Hematopoietic multipotent progenitor cell treated with erythropoietin and hydrocortisone succinate and interleukin-3 and kit ligand, for 6 days (in vitro differentiated cells): Measurements from ENCODE around the gene PDCD1LG2.
A peak's percentile ranks its signal among the peaks of the same experiment; 100 is the strongest.
"Not testable (repeated sequence)": the region's sequence is repeated elsewhere in the genome, so short reads cannot be mapped to it uniquely, and the experiment has no call there.

Experiments
- DNase-seq: peaks from one replicate; pipeline ENCODE4 v3.0.0-alpha.2; 2015

The PDCD1LG2 gene

DNA sequence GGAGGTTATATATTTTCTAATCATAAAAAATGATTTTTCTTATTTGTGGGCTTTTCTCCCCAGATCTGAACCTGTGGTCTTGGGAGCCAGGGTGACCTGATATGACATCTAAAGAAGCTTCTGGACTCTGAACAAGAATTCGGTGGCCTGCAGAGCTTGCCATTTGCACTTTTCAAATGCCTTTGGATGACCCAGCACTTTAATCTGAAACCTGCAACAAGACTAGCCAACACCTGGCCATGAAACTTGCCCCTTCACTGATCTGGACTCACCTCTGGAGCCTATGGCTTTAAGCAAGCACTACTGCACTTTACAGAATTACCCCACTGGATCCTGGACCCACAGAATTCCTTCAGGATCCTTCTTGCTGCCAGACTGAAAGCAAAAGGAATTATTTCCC, 59.6 kb downstream of the PDCD1LG2 start:
- no peak for DNase-seq

DNA sequence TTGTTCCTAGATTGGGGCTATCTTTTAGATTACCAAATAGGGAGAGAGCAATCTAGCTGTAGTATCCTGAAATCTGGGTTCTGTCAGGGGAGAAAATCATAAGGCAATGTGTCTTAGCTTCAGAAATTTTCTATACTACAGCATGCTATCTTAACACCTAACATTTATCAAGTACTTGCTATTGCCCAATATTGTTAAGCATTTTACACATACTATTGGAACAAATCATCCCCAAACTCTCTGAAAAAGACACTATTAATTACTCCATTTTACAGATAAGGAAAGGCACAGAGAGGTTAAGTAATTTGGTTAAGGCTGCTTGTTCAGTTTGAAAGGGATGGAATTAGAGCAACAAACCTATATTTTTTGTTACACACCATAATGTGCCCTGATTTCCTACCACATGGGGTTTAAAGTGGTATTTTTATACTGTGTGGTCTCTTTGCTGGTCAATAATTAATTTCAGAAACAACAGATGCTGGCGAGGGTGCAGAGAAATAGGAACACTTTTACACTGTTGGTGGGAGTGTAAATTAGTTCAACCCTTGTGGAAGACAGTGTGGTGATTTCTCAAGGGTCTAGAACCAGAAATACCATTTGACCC, 61.4 kb downstream of the PDCD1LG2 start:
- no peak for DNase-seq

DNA sequence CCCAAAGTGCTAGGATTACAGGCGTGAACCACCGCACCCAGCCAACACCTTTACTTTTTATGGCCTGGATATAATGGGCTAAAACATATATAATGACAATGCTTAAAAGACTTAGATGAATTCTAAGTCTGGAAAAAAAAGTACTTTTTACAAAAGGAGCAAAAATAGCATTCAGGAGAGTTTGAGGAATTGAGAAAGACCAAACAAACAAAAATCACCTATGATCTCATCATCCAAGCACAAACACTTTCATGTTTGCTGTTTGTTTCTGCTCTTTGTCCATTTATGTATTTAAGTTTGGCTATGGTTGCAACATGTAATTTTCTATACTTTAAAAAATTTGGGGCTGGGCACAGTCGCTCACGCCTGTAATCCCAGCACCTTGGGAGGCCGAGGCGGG, 63.8 kb downstream of the PDCD1LG2 start:
- no peak for DNase-seq

DNA sequence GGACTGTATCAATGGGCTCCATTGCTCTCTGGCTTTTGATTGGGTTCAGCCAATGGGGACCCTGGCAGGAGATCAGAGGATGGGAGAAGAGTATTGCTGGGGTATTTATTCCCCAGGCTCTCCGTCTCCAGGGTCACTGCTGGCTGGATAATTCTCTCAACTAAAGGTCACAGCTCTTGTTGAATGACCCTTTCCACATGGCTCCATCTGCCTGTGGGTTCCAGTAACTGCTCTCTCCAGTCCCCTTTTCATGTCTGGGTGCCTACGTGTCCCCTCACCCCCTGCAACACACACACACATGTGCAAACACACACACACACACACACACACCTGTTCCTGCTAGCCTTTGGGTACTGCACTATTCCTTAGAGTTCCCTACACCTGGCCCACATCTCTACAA, 64.7 kb downstream of the PDCD1LG2 start:
- DNase-seq: peak; percentile 43

DNA sequence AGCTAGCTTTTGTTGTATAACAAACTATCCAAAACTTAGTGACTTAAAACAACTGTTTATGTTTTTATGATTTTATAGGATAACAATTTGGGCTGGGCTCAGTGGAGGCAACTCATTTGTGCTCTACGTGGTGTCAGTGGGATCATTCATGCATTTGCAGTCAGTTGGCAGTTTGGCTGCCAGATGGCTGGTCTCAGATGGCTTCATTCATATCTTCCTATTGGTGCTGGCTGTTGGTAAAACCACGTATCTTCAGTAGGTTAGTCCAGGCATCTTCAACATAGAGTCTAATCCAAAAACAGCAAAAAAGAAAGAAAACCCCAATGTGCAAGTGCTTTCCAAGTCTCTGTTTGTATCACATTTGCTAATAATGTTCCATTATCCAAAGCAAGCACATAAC, 66.9 kb downstream of the PDCD1LG2 start:
- no peak for DNase-seq

DNA sequence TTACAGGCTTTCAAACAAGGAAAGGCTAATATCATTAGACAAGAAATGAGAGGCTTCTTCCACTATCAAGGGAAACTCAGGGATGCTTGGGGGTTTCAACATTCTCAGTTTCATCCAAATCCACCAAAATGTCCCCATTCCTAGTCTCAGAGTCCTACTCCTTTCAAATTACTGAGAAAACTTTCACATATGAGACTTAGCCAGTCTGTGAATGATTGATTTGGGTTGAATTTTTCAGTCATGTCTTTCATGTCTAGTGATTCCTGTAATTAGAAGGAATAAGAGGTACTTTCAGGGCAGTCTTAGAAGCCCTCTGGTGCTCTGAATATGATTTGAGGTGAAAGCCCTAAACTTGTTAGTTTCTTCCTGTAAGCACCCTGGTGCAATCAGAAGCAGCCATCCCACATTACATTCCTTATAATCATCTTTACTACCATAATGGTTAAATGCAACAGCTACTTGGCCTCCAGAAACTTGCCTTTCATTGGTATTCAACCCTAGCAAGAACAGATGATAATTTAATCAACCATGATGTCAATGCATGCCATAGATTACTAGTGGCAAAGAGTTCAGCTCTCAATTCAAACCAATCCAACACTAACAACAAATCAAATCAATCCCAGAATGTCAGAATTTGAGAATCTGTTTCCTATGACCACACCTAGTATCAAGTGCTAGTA, 67.8 kb downstream of the PDCD1LG2 start:
- DNase-seq: no peak

DNA sequence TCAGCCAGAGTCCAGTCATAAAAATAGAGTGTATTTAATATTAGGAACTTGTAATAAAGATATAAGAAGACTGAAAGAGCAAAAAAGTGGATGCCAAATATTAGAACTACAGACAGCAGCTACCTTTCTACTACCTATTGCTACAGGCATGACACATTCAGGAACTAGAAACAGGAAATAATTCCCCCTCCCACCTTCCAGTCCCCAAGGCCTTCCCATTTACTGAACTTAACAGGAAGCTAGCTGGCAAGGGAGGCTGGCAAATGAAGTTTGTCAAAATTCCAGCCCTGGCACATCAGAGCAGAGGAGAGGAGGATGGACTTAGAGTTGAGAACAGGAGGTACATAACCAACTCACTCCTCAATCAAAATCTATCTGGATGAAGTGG, 68.4 kb downstream of the PDCD1LG2 start:
- DNase-seq: no peak

DNA sequence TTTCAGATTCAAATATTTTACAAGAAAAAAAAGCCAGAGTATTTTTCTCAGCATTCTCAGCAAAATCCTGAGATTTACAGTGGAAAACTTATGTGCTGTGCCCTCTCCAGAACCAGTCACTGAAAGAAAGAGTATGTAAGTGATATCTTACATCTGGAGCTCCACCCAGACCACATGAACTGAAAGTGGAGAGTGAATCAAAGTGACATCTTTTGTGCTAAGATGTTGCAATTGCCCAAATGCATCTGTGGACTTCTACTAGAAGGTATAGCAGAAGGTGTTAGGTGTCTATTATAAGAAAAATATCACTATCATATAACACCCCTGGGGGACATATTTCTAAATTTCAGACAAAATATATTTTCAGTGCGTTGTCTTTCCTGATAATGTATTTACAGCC, 69.5 kb downstream of the PDCD1LG2 start:
- peak; percentile 49 for DNase-seq

DNA sequence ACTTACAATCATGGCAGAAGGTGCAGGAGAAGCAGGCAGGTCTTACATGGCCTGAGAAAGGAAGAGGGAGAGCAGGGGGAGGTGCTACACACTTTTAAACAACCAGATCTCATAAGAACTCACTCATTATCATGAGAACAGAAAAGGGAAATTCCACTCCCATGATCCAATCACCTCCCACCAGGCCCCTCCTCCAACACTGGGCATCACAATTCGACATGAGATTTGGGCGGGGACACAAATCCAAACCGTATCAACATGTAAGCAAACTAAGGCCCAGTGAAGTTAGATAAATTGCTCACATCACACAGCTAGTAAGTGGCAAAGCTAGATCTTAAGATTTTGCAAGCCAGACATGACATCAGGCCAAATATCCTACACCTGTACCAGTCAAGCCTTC, 70.3 kb downstream of the PDCD1LG2 start:
- DNase-seq: no peak

DNA sequence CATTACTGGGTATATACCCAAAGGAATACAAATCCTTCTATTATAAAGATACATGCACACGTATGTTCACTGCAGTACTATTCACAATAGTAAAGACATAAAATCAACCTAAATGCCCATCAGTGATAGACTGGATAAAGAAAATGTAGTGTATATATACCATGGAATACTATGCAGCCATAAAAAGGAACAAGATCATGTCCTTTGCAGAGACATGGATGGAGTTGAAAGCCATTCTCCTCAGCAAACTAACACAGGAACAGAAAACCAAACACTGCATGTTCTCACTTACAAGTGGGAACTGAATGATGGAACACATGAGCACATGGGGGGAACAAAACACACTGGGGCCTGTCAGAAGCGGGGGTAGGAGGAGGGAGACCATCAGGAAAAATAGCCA, 71.4 kb downstream of the PDCD1LG2 start:
- not testable (repeated sequence) for DNase-seq

DNA sequence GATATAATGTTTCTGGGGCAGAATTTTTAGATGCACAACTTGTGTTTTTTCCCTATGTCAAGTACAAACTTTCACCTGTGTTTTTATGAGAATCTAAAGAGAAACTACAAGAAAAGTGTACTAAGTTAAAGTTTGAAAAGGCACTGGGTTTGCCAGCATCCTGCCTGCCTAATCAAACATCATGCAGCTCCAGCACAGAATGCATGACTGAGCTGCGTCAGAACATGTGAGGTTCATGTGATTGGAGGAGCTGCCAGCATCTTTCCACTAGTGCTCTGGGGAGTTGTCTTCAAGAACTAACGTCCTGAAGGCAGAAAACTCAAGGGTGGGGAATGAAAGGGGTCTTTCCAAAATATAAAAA, 72.5 kb downstream of the PDCD1LG2 start:
- no peak for DNase-seq

DNA sequence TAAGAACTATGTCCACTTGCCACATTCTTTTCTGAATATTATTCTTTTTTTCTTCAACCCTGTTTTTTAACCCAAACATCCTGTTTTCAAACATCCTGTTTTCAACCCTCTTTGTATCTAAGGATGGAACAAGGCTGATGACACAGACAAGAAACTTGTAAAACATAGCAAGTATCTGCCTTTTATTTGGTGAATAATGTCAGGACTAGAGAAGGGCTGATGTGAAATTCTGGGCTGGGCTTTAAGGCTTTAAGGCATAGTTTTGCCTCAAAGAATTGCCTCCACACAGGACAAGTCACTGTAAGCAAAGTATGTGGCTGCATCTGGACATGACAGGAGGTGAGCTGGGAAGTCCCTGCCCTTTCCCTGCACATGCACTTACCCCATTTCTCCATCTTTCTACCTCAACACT, 76.1 kb downstream of the PDCD1LG2 start:
- DNase-seq: no peak

DNA sequence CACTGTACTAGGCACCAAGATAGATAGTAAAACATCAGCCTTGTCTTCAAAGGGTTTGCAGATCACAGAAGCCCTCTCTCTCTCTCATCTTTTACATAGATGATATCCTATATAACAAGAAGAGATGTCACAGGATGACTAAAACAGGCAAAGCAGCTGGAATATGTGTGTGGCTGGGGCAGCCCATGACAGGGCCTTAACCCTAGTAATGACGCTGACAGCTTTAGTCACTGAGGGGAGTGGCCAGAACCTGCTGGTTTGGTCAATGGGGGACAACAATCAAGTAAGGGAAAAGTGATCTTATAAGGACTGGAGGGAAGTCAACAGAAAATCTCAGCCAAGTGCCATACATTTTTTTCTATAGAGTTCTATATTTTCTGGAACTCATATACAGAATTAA, 76.7 kb downstream of the PDCD1LG2 start:
- DNase-seq: no peak

DNA sequence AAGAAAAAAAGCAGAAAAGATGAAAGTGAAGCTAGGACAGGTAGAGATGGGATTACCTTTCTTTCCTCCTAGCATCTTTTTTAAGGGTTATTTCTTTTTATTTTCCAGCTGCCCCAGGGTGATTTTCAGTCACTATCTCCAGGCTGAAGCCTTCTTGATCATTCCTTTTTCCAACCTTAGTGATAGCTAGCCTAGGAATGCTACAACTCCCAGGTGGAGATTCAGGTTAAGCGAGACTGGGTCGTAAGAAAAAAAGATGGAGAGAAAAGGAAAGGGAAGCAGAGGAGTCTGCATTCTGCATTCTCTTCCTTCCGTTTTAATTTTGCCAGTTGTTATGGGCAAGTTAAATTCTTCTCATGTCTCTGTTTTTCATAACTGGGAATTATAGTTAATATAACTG, 81.9 kb downstream of the PDCD1LG2 start:
- DNase-seq: no peak

DNA sequence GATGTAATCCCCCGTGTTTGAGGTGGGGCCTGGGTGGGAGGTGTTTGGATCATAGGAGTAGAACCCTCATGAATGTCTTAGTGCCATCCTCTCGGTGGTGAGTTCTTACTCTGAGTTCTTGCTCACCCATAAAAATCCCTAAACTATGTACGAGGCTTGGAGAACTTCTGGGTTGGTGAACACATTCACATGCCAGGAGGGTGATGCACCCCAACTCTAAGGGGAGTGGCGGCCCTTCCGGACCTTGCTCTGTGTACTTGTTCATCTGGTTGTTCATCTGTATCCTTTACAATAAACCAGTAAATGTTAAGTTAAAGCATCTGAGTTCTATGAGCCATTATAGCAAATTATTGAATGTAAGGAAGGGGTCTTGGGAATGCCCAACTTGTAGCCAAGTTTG, 82.6 kb downstream of the PDCD1LG2 start:
- no peak for DNase-seq

DNA sequence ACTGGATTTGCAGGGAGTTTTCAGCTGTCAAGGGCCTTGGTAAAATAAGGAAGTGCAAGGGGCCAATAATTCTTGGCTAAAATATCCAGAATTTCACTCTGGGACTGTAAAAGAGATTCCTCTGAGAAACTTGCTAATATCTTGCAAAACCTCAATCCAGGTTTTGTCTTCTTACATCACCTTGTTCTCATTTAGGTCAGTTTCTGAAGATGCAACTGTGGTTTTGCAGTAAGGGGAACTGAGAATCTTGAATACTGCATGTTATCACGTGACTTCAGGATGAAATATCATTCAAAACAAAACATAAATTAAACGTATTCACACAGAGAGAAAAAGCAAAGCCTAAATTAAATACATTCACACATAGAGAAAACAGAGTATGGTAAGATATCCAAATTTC, 83.6 kb downstream of the PDCD1LG2 start:
- DNase-seq: no peak

DNA sequence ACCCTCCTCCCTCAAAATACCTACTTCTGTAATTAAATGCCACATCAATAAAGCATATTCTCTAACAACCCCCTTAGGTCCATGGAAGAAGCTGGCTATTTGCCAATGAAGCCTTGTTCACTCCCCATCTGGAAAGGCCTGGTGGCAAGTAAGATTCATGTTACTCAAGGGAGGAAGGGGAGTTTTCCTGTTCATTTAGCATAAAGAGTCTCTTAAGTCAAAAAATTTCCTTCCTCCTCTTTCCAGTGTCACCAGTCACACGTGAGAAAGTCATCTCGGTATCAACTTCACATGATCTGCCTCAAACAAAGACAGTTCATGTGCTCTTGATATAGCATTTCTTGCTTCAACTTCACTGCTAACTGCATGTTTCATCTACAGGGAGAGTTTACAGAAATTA, 85.8 kb downstream of the PDCD1LG2 start:
- DNase-seq: no peak

DNA sequence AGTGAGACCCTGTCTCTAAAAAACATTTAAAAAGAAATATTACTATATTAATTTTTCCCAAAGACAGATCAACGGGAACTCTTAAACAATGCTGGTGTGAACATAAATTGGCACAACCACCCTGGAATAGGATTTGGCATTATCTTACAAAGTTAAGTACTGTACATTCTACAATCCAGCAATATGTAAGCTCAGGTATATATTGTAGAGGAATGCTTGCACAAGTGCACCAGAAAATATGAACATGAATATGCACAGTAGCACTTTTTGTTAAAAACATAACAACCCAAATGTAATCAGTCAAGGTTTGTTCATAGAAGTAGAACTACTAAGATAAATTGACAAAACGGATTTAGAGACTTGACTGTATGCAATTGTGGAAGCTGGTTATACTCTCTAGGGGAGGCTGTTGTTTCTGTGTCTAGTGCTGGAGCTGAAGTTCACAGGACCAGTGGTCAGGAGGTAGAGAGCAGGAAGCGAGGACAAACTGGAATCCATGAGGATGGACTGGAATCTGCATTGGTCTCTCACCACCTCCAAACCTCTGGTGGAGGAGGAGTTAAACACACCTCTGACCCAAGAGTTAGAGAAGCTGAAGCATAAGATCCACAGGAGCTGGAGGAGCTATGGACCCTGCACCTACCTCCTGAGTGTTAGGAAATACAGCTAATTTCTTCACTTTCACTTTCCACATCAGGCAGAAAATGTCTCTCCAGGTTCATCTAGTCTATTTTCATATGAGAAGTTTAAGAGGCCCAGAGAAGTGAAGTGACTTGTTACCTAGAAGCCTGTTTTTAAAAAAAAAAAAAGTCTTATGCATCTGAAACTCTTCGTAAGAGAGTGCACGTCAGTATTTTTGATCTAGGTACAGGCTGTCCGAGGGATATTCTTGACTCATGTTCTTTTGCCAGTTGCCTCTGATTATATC, 98.2 kb downstream of the PDCD1LG2 start:
- DNase-seq: peak; percentile 54

DNA sequence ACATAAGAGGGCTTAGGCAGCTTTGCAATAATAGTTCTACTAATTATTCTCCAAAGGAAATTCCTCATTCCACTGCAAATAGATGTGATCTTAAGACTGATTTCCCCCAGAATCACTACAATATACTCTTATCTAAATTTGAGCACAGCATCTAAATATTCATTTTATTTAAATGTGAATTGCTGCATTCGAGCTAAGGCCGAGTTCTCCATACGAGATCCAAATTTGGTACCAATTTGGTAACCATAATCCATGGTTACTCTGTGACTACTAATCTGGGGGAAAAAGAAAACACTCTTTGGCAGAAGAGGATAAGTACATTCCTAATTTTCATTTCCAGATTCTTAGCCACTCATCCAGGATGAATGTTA, 98.9 kb downstream of the PDCD1LG2 start:
- DNase-seq: no peak

DNA sequence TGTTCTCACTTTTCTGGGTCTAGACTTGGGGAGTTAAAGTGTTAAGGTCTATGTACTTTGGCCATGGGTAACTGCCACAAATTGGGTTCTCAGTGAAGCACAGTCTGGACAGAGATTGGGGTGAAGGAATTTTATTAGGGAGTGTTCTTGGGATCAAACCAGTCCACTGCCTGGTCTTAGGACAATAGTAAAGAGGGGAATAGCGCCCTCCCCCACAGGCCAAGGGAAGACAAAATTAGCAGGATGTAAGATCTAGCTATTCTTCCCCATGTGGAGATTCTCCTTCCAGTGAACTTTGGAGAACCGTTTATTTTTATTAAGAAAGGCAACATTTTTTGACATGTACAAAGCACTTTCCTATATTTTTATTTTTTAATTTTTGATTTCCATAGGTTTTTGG, 100.2 kb downstream of the PDCD1LG2 start:
- DNase-seq: no peak

DNA sequence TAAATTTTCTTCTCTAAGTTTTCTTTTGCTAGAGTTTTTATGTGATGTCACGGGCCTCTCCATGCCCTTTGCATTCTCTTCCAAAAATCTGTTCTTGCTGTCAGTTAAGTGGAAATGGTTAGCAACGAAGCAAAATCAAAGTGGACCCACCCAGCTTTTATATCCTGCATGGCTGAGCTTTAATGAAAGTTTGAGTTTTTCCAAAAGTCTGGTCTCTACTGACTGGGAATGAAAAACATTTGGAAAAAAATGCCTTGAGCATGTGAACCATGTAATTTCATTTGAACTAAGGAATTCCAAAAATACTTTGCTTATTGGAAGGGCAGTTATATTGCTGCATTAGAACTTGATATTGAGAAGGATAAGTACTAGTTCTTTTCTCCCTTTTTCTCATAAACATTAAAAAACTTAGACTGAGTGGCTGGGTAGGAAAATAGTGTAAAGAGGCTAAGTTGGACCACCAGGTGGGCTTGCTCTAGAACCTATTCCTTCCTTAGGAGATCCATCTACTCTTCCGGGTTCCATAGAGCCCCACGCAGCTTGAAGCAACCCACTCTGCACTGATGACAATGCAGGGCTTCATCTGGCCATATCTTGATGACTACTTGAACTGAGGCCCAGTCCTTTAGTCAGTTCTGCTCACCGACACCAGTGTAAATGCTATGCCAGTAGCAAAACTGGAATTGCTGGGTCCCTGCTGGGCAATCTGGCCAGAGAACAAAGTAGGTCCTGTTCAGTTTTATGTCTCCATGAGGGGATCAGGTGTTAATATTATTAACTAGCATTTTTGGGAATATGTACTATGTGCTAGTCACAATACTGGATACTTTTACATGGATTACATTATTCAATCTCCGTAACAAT, 101.2 kb downstream of the PDCD1LG2 start:
- DNase-seq: no peak

DNA sequence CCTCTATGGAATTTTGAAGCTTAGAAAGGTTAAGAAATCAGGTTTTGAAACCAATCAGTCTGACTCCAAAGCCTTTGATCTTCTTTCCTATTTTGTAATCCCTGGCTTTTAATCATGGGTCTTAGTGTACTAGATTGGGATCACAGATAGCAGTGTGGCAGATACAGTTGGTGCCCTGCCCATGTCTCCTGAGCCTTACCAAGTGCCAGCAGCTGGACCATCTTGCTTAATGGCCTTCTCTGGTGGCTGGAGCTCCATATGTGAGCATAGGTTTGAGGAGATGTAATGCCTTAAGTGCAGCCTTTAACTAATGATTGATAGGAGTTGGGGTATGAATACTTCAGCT, 101.8 kb downstream of the PDCD1LG2 start:
- no peak for DNase-seq

DNA sequence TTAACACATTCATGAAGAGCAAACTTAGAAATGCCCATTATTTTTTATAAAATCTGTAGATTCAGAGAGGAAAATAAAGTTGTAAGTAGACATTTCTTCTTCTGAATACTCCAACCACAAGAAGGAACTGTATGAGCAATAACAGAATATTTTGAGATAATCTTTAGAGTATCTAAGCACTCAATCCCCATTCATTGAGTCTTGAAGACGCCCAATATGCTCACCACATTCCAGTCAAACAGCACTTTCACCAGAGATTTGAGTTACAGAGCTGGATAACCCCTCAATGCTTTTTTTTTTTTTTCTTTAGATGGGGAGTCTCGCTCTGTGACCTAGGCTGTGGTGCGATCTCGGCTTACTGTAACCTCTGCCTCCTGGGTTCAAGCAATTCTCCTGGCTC, 103.9 kb downstream of the PDCD1LG2 start:
- DNase-seq: no peak
